SK-N-SH (cell line): ENCODE results near the gene KRT28. TPM values are rescaled to one million over a fixed set of nuclear protein-coding genes. Genes with fewer than 3 reads are reported as not detected.

Experiments used
- CTCF ChIA-PET: fragments of 300-600, 350-600 bp; formaldehyde crosslinking; extraction: SDS; loops from one replicate; lab custom pipeline; 2021; lab: Yijun Ruan, JAX
- POLR2A ChIA-PET: fragments of 350-600 bp; sonication (Branson Sonifier 250); formaldehyde crosslinking; extraction: SDS; loops from one replicate; lab custom pipeline; 2020; ENCODE audit warnings: antibody characterized with exemption, inconsistent platforms; lab: Yijun Ruan, JAX
- DNase-seq: peaks from one replicate; pipeline ENCODE4 v3.0.0; 2012
- H2AFZ ChIP-seq: fragments of 200-600 bp; sonication (generic); 2 replicates; pipeline ENCODE4 v1.8.1; 2016; ENCODE audit warnings: antibody characterized with exemption, mild to moderate bottlenecking, low read depth
- H3F3A ChIP-seq: fragments of 200-600 bp; sonication (generic); replicated peaks from 2 replicates; pipeline ENCODE3; 2016; ENCODE audit warnings: antibody characterized with exemption, mild to moderate bottlenecking; ENCODE audit not compliant: insufficient read depth
- H3K27ac ChIP-seq, 2 experiments: fragments of 200-500 bp in 1 of 2; fragments of 200-600 bp in 1 of 2; sonication (Bioruptor generic) in 1 of 2; sonication (generic), shearing (Covaris generic) in 1 of 2; 2 replicates each; pipeline versions ENCODE4 v1.5.1 to v1.6.1; 2014 to 2016; ENCODE audit warnings: low read depth in 2 of 2, inconsistent platforms in 1 of 2, low read length in 1 of 2, mild to moderate bottlenecking in 1 of 2, mixed read lengths in 1 of 2
- H3K27me3 ChIP-seq: fragments of 200-600 bp; sonication (generic), shearing (Covaris generic); 2 replicates; pipeline ENCODE4 v1.6.1; 2016; ENCODE audit warnings: mixed run types; ENCODE audit not compliant: insufficient read depth
- H3K36me3 ChIP-seq, 2 experiments: fragments of 200-500 bp in 1 of 2; fragments of 200-600 bp in 1 of 2; sonication (Bioruptor generic) in 1 of 2; sonication (generic) in 1 of 2; replicated peaks in 1 of 2; 2 replicates each; pipeline versions ENCODE3 to v1.5.1; 2014 to 2016; ENCODE audit warnings: low read length in 1 of 2, mild to moderate bottlenecking in 1 of 2; ENCODE audit not compliant: insufficient read depth in 2 of 2, control insufficient read depth in 1 of 2
- H3K4me1 ChIP-seq, 2 experiments: fragments of 200-500 bp in 1 of 2; fragments of 200-600 bp in 1 of 2; sonication (Bioruptor generic) in 1 of 2; sonication (generic), shearing (Covaris generic) in 1 of 2; 2 replicates each; pipeline versions ENCODE4 v1.5.1 to v1.6.1; 2014 to 2016; ENCODE audit warnings: low read depth in 1 of 2, low read length in 1 of 2, mixed run types in 1 of 2; ENCODE audit not compliant: insufficient read depth in 2 of 2, control insufficient read depth in 1 of 2
- H3K4me2 ChIP-seq: fragments of 200-600 bp; sonication (generic), shearing (Covaris generic); 2 replicates; pipeline ENCODE4 v1.6.1; 2017; ENCODE audit warnings: mixed run types
- H3K4me3 ChIP-seq, 2 experiments: fragments of 200-500 bp in 1 of 2; fragments of 200-600 bp in 1 of 2; sonication (Bioruptor generic) in 1 of 2; sonication (generic), shearing (Covaris generic) in 1 of 2; 2 replicates each; pipeline versions ENCODE4 v1.5.1 to v1.8.1; 2014 to 2016; ENCODE audit warnings: low read depth in 2 of 2, inconsistent platforms in 1 of 2, low read length in 1 of 2, mild to moderate bottlenecking in 1 of 2, mixed read lengths in 1 of 2, moderate library complexity in 1 of 2
- H3K79me2 ChIP-seq: fragments of 200-600 bp; sonication (generic); 2 replicates; pipeline ENCODE4 v1.8.1; 2017; ENCODE audit warnings: mild to moderate bottlenecking; ENCODE audit not compliant: insufficient read depth
- H3K9ac ChIP-seq: fragments of 200-600 bp; sonication (generic); 2 replicates; pipeline ENCODE4 v1.6.1; 2017; ENCODE audit warnings: mixed run types
- H3K9me2 ChIP-seq: fragments of 200-600 bp; sonication (generic); 2 replicates; pipeline ENCODE4 v1.6.1; 2017; ENCODE audit warnings: mixed run types
- H3K9me3 ChIP-seq: fragments of 200-600 bp; sonication (generic); 2 replicates; pipeline ENCODE4 v1.6.1; 2017; ENCODE audit warnings: mixed run types, mild to moderate bottlenecking, moderate library complexity
- H4K20me1 ChIP-seq: fragments of 200-600 bp; sonication (generic); 2 replicates; pipeline ENCODE4 v1.6.1; 2017; ENCODE audit warnings: mild to moderate bottlenecking, mixed run types; ENCODE audit not compliant: insufficient read depth
- ELF1 ChIP-seq: IDR thresholded peaks from 2 replicates; pipeline ENCODE4 v1.4.0; 2012
- EZH2phosphoT487 ChIP-seq: fragments of 200-600 bp; sonication (generic); IDR thresholded peaks from 2 replicates; pipeline ENCODE4 v1.6.1; 2017; ENCODE audit warnings: low read depth, mixed run types, mild to moderate bottlenecking, antibody characterized with exemption, moderate library complexity, borderline replicate concordance
- FOSL2 ChIP-seq: IDR thresholded peaks from 2 replicates; pipeline ENCODE4 v1.4.0; 2012; ENCODE audit warnings: low read depth, mild to moderate bottlenecking, moderate library complexity, borderline replicate concordance
- FOXM1 ChIP-seq: IDR thresholded peaks from 2 replicates; pipeline ENCODE4 v1.4.0; 2012; ENCODE audit warnings: low read depth, mild to moderate bottlenecking
- NFIC ChIP-seq: IDR thresholded peaks from 2 replicates; pipeline ENCODE4 v1.4.0; 2012; ENCODE audit warnings: borderline replicate concordance
- RAD21 ChIP-seq: IDR thresholded peaks from 2 replicates; pipeline ENCODE4 v1.6.1; 2012; ENCODE audit warnings: mild to moderate bottlenecking, low read length
- RCOR1 ChIP-seq: fragments of 150-350 bp; IDR thresholded peaks from 2 replicates; pipeline ENCODE4 v1.6.1; 2017; ENCODE audit warnings: antibody characterized with exemption, low read length
- RFX5 ChIP-seq: IDR thresholded peaks from 2 replicates; pipeline ENCODE4 v1.6.1; 2012; ENCODE audit warnings: mild to moderate bottlenecking, improper control_type of control experiment, low read length
- RXRA ChIP-seq: IDR thresholded peaks from 2 replicates; pipeline ENCODE4 v1.4.0; 2012; ENCODE audit warnings: low read depth, mild to moderate bottlenecking, borderline replicate concordance
- TAF1 ChIP-seq: IDR thresholded peaks from 2 replicates; pipeline ENCODE4 v1.6.1; 2012; ENCODE audit warnings: low read depth, mild to moderate bottlenecking, low read length, moderate library complexity, borderline replicate concordance
- TEAD4 ChIP-seq: IDR thresholded peaks from 2 replicates; pipeline ENCODE4 v1.4.0; 2012; ENCODE audit warnings: mild to moderate bottlenecking, borderline replicate concordance; ENCODE audit not compliant: insufficient read depth
- WGBS: methylation state at CpG from one replicate; pipeline ENCODE4 v1.1.6; 2017; ENCODE audit warnings: low lambda C conversion rate; 5-methylcytosine and 5-hydroxymethylcytosine counted together
- polyA plus RNA-seq, 3 experiments: library from polyadenylated mRNA; depleted of rRNA; stranded (reverse); fragments of >200 nt; gene quantifications; 2 replicates each; pipeline ENCODE4 v1.2.3, GENCODE V29; 2012
- TF ChIP-seq, protein P1 (sequence below): IDR thresholded peaks from 2 replicates; pipeline ENCODE4 v1.4.0; 2012; ENCODE audit warnings: low read depth, borderline replicate concordance
- TF ChIP-seq, protein P2 (sequence below): IDR thresholded peaks from 2 replicates; pipeline ENCODE4 v1.4.0; 2012; ENCODE audit warnings: low read depth
- TF ChIP-seq, protein P3 (sequence below): IDR thresholded peaks from 2 replicates; pipeline ENCODE4; 2012
- TF ChIP-seq, protein P4 (sequence below): fragments of 200-600 bp; sonication (generic); IDR thresholded peaks from 2 replicates; pipeline ENCODE4 v1.6.1; 2017; ENCODE audit warnings: antibody characterized with exemption, mild to moderate bottlenecking, moderate library complexity
- TF ChIP-seq, protein P5 (sequence below): fragments of 150-350 bp; IDR thresholded peaks from 2 replicates; pipeline ENCODE4 v1.6.1; 2016; ENCODE audit warnings: mild to moderate bottlenecking, low read depth, low read length

Gene KRT28
- polyA plus RNA-seq, 1 of the 3 experiments (the other 2 are of a cell fraction): not detected

DNA sequence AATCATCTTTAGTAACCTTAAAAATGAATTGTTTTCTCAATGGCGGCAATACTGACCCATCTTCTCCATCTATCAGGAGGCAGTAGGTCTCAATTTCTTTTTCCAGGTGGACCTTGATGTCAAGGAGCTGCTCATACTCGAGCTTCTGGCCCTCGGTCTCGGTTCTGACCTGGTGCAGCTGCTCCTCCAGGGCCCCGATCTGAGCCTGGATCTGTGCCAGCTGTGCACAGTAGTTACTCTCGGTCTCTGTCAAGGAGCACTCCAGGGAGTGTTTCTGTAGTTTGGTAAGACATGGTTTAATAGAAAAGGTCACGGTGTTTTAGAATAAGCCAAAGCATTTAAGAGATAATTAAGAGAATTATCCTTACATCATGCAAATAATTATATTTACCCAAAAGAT, 22.3 kb downstream of the KRT28 start:
- ChIA-PET CTCF (no interaction called here), POLR2A (no interaction called here)
- no peaks in the 10 kb centered on the region for H3K9me3 ChIP-seq
- no peaks in the 10 kb centered on the region for H3K36me3 ChIP-seq
- H3F3A ChIP-seq: no peaks in the 10 kb centered on the region
- H3K4me1 ChIP-seq: no peaks in the 10 kb centered on the region
- TF ChIP-seq, protein P1, sequence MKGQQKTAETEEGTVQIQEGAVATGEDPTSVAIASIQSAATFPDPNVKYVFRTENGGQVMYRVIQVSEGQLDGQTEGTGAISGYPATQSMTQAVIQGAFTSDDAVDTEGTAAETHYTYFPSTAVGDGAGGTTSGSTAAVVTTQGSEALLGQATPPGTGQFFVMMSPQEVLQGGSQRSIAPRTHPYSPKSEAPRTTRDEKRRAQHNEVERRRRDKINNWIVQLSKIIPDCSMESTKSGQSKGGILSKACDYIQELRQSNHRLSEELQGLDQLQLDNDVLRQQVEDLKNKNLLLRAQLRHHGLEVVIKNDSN: no peak
- TF ChIP-seq, protein P2, sequence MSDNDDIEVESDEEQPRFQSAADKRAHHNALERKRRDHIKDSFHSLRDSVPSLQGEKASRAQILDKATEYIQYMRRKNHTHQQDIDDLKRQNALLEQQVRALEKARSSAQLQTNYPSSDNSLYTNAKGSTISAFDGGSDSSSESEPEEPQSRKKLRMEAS: no peak
- TF ChIP-seq TEAD4 (no peak), EZH2phosphoT487 (no peak), TAF1 (no peak), ELF1 (no peak), RXRA (no peak), FOSL2 (no peak), FOXM1 (no peak)
- TF ChIP-seq, protein P3, sequence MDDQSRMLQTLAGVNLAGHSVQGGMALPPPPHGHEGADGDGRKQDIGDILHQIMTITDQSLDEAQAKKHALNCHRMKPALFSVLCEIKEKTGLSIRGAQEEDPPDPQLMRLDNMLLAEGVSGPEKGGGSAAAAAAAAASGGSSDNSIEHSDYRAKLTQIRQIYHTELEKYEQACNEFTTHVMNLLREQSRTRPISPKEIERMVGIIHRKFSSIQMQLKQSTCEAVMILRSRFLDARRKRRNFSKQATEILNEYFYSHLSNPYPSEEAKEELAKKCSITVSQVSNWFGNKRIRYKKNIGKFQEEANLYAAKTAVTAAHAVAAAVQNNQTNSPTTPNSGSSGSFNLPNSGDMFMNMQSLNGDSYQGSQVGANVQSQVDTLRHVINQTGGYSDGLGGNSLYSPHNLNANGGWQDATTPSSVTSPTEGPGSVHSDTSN: no peak
- TF ChIP-seq, protein P4, sequence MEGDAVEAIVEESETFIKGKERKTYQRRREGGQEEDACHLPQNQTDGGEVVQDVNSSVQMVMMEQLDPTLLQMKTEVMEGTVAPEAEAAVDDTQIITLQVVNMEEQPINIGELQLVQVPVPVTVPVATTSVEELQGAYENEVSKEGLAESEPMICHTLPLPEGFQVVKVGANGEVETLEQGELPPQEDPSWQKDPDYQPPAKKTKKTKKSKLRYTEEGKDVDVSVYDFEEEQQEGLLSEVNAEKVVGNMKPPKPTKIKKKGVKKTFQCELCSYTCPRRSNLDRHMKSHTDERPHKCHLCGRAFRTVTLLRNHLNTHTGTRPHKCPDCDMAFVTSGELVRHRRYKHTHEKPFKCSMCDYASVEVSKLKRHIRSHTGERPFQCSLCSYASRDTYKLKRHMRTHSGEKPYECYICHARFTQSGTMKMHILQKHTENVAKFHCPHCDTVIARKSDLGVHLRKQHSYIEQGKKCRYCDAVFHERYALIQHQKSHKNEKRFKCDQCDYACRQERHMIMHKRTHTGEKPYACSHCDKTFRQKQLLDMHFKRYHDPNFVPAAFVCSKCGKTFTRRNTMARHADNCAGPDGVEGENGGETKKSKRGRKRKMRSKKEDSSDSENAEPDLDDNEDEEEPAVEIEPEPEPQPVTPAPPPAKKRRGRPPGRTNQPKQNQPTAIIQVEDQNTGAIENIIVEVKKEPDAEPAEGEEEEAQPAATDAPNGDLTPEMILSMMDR: no peak
- no peak overlapping the region for H2AFZ ChIP-seq
- no peak overlapping the region for H3K27ac ChIP-seq
- no peak overlapping the region for H3K4me3 ChIP-seq
- 16% methylated on average over 7 of the region's 7 CpGs for WGBS
- no peak for DNase-seq
- H3K79me2 ChIP-seq: no peaks in the 10 kb centered on the region
- H4K20me1 ChIP-seq: no peaks in the 10 kb centered on the region
- H3K4me2 ChIP-seq: no peak overlapping the region
- H3K27me3 ChIP-seq: peaks cover 69% of the 10 kb centered on the region
- H3K9ac ChIP-seq: no peak overlapping the region
- 0 out of 2 replicates have a peak, but pooled peaks cover 5% of the 10 kb centered on the region for H3K9me2 ChIP-seq

DNA sequence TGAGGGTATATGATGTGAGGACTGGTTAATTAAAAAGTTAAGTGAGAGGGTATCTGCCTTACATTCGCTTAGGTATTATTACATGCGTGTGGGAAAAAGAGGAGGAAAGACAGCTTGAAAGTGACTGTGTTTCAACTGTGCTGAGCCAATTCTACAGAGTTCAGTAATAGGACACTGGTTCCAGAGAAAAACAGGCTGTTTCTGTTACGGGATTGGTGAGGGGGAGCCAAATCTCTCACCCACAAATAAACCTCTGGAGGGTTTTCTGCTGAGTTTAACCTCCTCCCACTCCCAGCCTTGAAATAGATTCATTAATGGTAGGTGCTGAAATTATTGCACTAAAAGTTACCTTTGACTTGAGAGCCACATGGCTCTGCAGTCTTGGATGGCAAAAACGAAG, 23.8 kb downstream of the KRT28 start:
- H3F3A ChIP-seq: no peaks in the 10 kb centered on the region
- no peaks in the 10 kb centered on the region for H3K36me3 ChIP-seq
- no peaks in the 10 kb centered on the region for H3K4me1 ChIP-seq
- H3K4me3 ChIP-seq: no peak overlapping the region
- no peaks in the 10 kb centered on the region for H3K9me3 ChIP-seq
- peaks cover 64% of the 10 kb centered on the region for H3K27me3 ChIP-seq
- H3K4me2 ChIP-seq: no peak overlapping the region
- 0 out of 2 replicates have a peak, but pooled peaks cover 5% of the 10 kb centered on the region for H3K9me2 ChIP-seq
- H3K79me2 ChIP-seq: no peaks in the 10 kb centered on the region
- 18% methylated on average over 4 of the region's 4 CpGs for WGBS
- ChIA-PET CTCF (no interaction called here), POLR2A (no interaction called here)
- no peaks in the 10 kb centered on the region for H4K20me1 ChIP-seq
- no peak overlapping the region for H3K27ac ChIP-seq
- TF ChIP-seq, protein P4: no peak
- TF ChIP-seq RCOR1 (no peak), RAD21 (no peak), RFX5 (no peak), NFIC (no peak)
- TF ChIP-seq, protein P5, sequence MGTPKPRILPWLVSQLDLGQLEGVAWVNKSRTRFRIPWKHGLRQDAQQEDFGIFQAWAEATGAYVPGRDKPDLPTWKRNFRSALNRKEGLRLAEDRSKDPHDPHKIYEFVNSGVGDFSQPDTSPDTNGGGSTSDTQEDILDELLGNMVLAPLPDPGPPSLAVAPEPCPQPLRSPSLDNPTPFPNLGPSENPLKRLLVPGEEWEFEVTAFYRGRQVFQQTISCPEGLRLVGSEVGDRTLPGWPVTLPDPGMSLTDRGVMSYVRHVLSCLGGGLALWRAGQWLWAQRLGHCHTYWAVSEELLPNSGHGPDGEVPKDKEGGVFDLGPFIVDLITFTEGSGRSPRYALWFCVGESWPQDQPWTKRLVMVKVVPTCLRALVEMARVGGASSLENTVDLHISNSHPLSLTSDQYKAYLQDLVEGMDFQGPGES: no peak
- no peak overlapping the region for H2AFZ ChIP-seq
- no peak overlapping the region for H3K9ac ChIP-seq
- DNase-seq: no peak
